ENCODE data around the gene VPS54. TPM values are rescaled to one million over a fixed set of nuclear protein-coding genes. Genes with fewer than 3 reads are reported as not detected.
A peak's percentile ranks its signal among the peaks of the same experiment; 100 is the strongest.

VPS54 gene
- total RNA-seq, 1 donor from 2014 or later = 17.5 TPM

DNA sequence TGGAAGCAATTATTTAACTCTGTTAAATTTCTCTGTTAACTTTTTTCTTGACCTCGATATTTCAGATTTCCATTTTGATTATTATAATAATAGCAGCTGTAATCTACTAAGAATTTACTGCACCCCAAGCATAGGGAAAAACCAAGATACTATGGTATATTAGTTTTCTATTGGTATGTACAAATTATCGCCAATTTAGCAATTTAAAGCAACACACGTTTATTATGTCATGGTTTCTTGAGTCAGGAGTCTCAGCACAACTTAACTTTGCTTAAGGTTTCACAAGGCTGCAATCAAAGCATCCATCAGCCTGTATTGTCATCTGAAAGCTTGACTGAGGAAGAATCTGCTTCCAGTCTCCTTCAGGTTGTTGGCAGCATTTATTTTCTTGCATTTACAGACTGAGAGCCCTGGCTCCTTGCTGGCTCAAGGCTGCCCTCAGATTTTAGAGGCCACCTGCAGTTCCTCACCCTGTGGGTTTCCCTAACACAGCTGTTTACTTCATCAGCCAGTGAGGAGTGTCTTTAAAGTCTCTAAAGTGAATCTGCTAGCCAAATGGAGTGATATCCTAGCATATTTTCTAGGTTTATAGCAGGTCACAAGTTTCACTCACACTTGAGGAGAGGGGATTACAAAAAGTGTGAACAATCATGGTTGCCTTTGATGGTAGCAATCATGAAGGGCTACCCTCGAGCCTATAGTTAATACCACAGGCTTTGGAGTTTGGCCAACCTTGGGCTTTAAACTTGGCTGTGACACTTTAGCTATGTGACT, 4.4 kb upstream of the VPS54 start:
- FAIRE-seq (no peak), DNase-seq (ENCODE audit: low read depth) (no peak)
- Mint-ChIP-seq H3K9me3 (ENCODE audit: unreplicated experiment) (no peaks in the 10 kb centered on the region), H3K4me1 (ENCODE audit: low read depth, unreplicated experiment) (peaks cover 12% of the 10 kb centered on the region), H3K27ac (ENCODE audit: unreplicated experiment) (no peak overlapping the region), H3K36me3 (ENCODE audit: low read depth, unreplicated experiment) (no peaks in the 10 kb centered on the region), H3K4me3 (ENCODE audit: unreplicated experiment) (no peak overlapping the region), H3K27me3 (ENCODE audit: low read depth, unreplicated experiment) (no peaks in the 10 kb centered on the region)
- Histone ChIP-seq H3K4me1 (ENCODE audit: insufficient read depth, low read length) (peaks cover 5% of the 10 kb centered on the region), H3K36me3 (ENCODE audit: insufficient read depth, low read length) (no peaks in the 10 kb centered on the region), H3K27ac (ENCODE audit: low read depth, low read length) (no peak overlapping the region), H3K9me3 (ENCODE audit: insufficient read depth, low read depth, low read length) (no peaks in the 10 kb centered on the region), H3K4me2 (ENCODE audit: low read length) (no peak overlapping the region), H2AFZ (ENCODE audit: low read depth, low read length) (peak overlapping the region; percentile 23), H3K27me3 (ENCODE audit: insufficient read depth, low read length) (no peaks in the 10 kb centered on the region), H4K20me1 (ENCODE audit: insufficient read depth, low read length) (no peaks in the 10 kb centered on the region), H3K4me3 (ENCODE audit: insufficient read depth, low read depth, low read length) (no peak overlapping the region), H3K9ac (ENCODE audit: low read length) (no peak overlapping the region), H3K79me2 (ENCODE audit: insufficient read depth, low read length) (peaks cover 6% of the 10 kb centered on the region)
- TF ChIP-seq EZH2 (IDR thresholded peaks at IDR 0.05; ENCODE audit: insufficient read depth, low read length) = no peak
- TF ChIP-seq, protein P1, sequence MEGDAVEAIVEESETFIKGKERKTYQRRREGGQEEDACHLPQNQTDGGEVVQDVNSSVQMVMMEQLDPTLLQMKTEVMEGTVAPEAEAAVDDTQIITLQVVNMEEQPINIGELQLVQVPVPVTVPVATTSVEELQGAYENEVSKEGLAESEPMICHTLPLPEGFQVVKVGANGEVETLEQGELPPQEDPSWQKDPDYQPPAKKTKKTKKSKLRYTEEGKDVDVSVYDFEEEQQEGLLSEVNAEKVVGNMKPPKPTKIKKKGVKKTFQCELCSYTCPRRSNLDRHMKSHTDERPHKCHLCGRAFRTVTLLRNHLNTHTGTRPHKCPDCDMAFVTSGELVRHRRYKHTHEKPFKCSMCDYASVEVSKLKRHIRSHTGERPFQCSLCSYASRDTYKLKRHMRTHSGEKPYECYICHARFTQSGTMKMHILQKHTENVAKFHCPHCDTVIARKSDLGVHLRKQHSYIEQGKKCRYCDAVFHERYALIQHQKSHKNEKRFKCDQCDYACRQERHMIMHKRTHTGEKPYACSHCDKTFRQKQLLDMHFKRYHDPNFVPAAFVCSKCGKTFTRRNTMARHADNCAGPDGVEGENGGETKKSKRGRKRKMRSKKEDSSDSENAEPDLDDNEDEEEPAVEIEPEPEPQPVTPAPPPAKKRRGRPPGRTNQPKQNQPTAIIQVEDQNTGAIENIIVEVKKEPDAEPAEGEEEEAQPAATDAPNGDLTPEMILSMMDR (IDR thresholded peaks at IDR 0.05; ENCODE audit: insufficient read depth, low read depth, low read length) = no peak

DNA sequence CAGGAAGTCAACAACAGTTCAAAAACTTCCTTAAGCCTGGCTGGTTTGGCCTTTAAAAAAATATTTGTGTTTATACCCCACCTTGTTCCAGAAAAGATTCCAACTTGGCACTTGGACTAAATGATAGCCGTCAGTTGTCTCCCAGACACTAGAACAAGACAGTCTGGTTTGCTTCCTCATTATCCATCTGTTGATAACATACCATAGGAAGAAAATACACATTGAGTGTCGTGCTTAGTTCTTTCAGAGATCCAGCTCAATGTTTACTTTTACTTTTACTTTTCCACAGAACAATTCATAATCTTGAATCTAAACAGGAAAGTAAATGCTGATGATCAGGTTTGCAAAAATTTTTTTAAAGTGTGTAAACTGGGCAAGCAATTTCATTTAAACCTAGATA, 2.4 kb upstream of the VPS54 start:
- H2AFZ ChIP-seq (ENCODE audit: low read depth, low read length) = peak overlapping the region; percentile 46
- no peak for FAIRE-seq
- TF ChIP-seq EZH2 (IDR thresholded peaks at IDR 0.05; ENCODE audit: insufficient read depth, low read length) = no peak
- TF ChIP-seq, protein P1 (IDR thresholded peaks at IDR 0.05; ENCODE audit: insufficient read depth, low read depth, low read length) = no peak
- peaks cover 3% of the 10 kb centered on the region for H4K20me1 ChIP-seq (ENCODE audit: insufficient read depth, low read length)
- no peak overlapping the region for H3K4me3 ChIP-seq (ENCODE audit: insufficient read depth, low read depth, low read length)
- H3K27me3 ChIP-seq (ENCODE audit: insufficient read depth, low read length) = no peaks in the 10 kb centered on the region
- no peaks in the 10 kb centered on the region for H3K36me3 Mint-ChIP-seq (ENCODE audit: low read depth, unreplicated experiment)
- H3K9me3 ChIP-seq (ENCODE audit: insufficient read depth, low read depth, low read length) = no peaks in the 10 kb centered on the region
- peaks cover 10% of the 10 kb centered on the region for H3K4me1 Mint-ChIP-seq (ENCODE audit: low read depth, unreplicated experiment)
- no peak overlapping the region for H3K27ac Mint-ChIP-seq (ENCODE audit: unreplicated experiment)
- no peak overlapping the region for H3K27ac ChIP-seq (ENCODE audit: low read depth, low read length)
- no peak overlapping the region for H3K4me3 Mint-ChIP-seq (ENCODE audit: unreplicated experiment)
- DNase-seq (ENCODE audit: low read depth) = no peak
- H3K4me1 ChIP-seq (ENCODE audit: insufficient read depth, low read length) = peaks cover 5% of the 10 kb centered on the region
- no peaks in the 10 kb centered on the region for H3K9me3 Mint-ChIP-seq (ENCODE audit: unreplicated experiment)
- no peak overlapping the region for H3K9ac ChIP-seq (ENCODE audit: low read length)
- H3K36me3 ChIP-seq (ENCODE audit: insufficient read depth, low read length) = no peaks in the 10 kb centered on the region
- peak overlapping the region; percentile 15 for H3K4me2 ChIP-seq (ENCODE audit: low read length)
- H3K79me2 ChIP-seq (ENCODE audit: insufficient read depth, low read length) = peaks cover 27% of the 10 kb centered on the region
- H3K27me3 Mint-ChIP-seq (ENCODE audit: low read depth, unreplicated experiment) = no peaks in the 10 kb centered on the region

DNA sequence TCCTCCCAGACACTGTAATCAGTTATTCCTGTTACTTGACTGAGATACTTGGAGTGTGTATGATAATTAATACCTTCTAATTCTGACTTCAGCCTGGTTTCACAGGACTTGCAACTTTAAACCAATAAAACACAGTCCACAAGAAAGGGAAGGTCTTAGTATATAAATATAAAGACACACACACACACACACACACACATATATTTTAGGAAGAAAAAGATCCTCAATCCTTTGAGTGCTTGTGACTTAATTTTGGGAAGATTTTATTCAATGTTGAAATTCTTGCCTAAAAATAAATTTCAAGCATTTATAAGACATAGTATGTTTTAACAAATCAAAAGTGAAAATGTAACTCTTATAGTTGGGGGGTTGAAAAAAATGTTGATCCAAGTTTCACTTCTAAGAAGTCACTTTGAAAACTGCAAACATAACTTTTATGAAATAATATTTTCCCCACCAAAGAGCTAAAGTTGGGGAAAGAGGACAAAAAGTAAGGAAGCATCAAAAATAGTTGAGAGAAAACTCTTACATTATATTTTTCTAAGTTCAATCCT, 824 bp upstream of the VPS54 start:
- peak overlapping the region; percentile 83 for H3K4me3 Mint-ChIP-seq (ENCODE audit: unreplicated experiment)
- peak overlapping the region; percentile 91 for H3K4me3 ChIP-seq (ENCODE audit: insufficient read depth, low read depth, low read length)

More for the DNA sequence above, 824 bp upstream of the VPS54 start:
- H3K79me2 ChIP-seq (ENCODE audit: insufficient read depth, low read length) = peaks cover 43% of the 10 kb centered on the region
- H3K4me1 ChIP-seq (ENCODE audit: insufficient read depth, low read length) = peaks cover 5% of the 10 kb centered on the region
- TF ChIP-seq EZH2 (IDR thresholded peaks at IDR 0.05; ENCODE audit: insufficient read depth, low read length) = no peak
- TF ChIP-seq, protein P1 (IDR thresholded peaks at IDR 0.05; ENCODE audit: insufficient read depth, low read depth, low read length) = no peak
- FAIRE-seq = no peak
- peaks cover 17% of the 10 kb centered on the region for H3K4me1 Mint-ChIP-seq (ENCODE audit: low read depth, unreplicated experiment)
- no peaks in the 10 kb centered on the region for H3K36me3 Mint-ChIP-seq (ENCODE audit: low read depth, unreplicated experiment)
- H3K9me3 ChIP-seq (ENCODE audit: insufficient read depth, low read depth, low read length) = no peaks in the 10 kb centered on the region
- H3K36me3 ChIP-seq (ENCODE audit: insufficient read depth, low read length) = no peaks in the 10 kb centered on the region
- DNase-seq (ENCODE audit: low read depth) = peak; percentile 44
- H3K27ac ChIP-seq (ENCODE audit: low read depth, low read length) = peak overlapping the region; percentile 88
- H3K27ac Mint-ChIP-seq (ENCODE audit: unreplicated experiment) = peak overlapping the region; percentile 95
- H3K4me2 ChIP-seq (ENCODE audit: low read length) = peak overlapping the region; percentile 94
- H2AFZ ChIP-seq (ENCODE audit: low read depth, low read length) = peak overlapping the region; percentile 96
- H3K27me3 ChIP-seq (ENCODE audit: insufficient read depth, low read length) = no peaks in the 10 kb centered on the region
- no peaks in the 10 kb centered on the region for H3K27me3 Mint-ChIP-seq (ENCODE audit: low read depth, unreplicated experiment)
- no peaks in the 10 kb centered on the region for H3K9me3 Mint-ChIP-seq (ENCODE audit: unreplicated experiment)
- peaks cover 11% of the 10 kb centered on the region for H4K20me1 ChIP-seq (ENCODE audit: insufficient read depth, low read length)
- H3K9ac ChIP-seq (ENCODE audit: low read length) = peak overlapping the region; percentile 94

All from astrocyte (in vitro differentiated cells and primary cell).